ENCODE results near the gene TMEM222.
A peak's percentile ranks its signal among the peaks of the same experiment; 100 is the strongest.
"Not testable (repeated sequence)": the region's sequence is repeated elsewhere in the genome, so short reads cannot be mapped to it uniquely, and the experiment has no call there.

Gene TMEM222

GRCh38 chr1:27380766-27381733 lies 59.1 kb downstream of the TMEM222 start:
- no peak for DNase-seq

- no peak for DNase-seq
Measured at GRCh38 chr1:27381969-27382762, 60.2 kb downstream of the TMEM222 start.

GRCh38 chr1:27383039-27383605 lies 61.2 kb downstream of the TMEM222 start, which contains the start of gene CD164L2:
TSS of gene CD164L2 (minus strand) at chr1:27383333. CDS start at chr1:27383239, 94 bp downstream.
- DNase-seq: peak; percentile 36

- no peak for DNase-seq
Measured at GRCh38 chr1:27383661-27384060, 61.7 kb downstream of the TMEM222 start.

GRCh38 chr1:27384797-27385196 lies 62.8 kb downstream of the TMEM222 start:
- not testable (repeated sequence) for DNase-seq
